Epithelial cell of proximal tubule (primary cell): Measurements from ENCODE around the gene ETFB. TPM values are rescaled to one million over a fixed set of nuclear protein-coding genes. Genes with fewer than 3 reads are reported as not detected.
"Not testable (repeated sequence)": the region's sequence is repeated elsewhere in the genome, so short reads cannot be mapped to it uniquely, and the experiment has no call there.

ENCODE experiments used
- DNase-seq: peaks from one replicate; pipeline ENCODE4 v3.0.0-alpha.2; 2011; ENCODE audit warnings: low read depth
- H3K4me3 ChIP-seq: 2 replicates; pipeline ENCODE4 v1.5.1; 2011; ENCODE audit warnings: low read depth, mild to moderate bottlenecking, low read length
- CTCF ChIP-seq: conservative IDR thresholded peaks from 2 replicates; pipeline ENCODE4 v1.5.1; 2012; ENCODE audit warnings: low read depth, mild to moderate bottlenecking, low read length
- total RNA-seq: library from RNA; depleted of rRNA; stranded (reverse); fragments of >200 nt; gene quantifications from 2 replicates; pipeline ENCODE4 v1.2.3, GENCODE V29; 2015

ETFB gene
- total RNA-seq, 1 donor from 2014 or later: 56.0 TPM

GRCh38 chr19:51398096-51398704, 32.0 kb upstream of the ETFB start:
- peak; percentile 61 for TF ChIP-seq CTCF
- H3K4me3 ChIP-seq: no peak overlapping the region
- no peak for DNase-seq

- H3K4me3 ChIP-seq, DNase-seq: not testable (repeated sequence)
Measured at GRCh38 chr19:51397453-51397852, 31.3 kb upstream of the ETFB start.

GRCh38 chr19:51396175-51396574, 30.0 kb upstream of the ETFB start:
- DNase-seq: no peak
- H3K4me3 ChIP-seq: no peak overlapping the region
- TF ChIP-seq CTCF: no peak

GRCh38 chr19:51394050-51394836, 28.1 kb upstream of the ETFB start:
- peak; percentile 94 for DNase-seq
- H3K4me3 ChIP-seq: peak overlapping the region; percentile 62
- peak; percentile 8 for TF ChIP-seq CTCF

- TF ChIP-seq CTCF: no peak
- no peak for DNase-seq
- no peak overlapping the region for H3K4me3 ChIP-seq
Measured at GRCh38 chr19:51392701-51393100, 26.5 kb upstream of the ETFB start.

- no peak overlapping the region for H3K4me3 ChIP-seq
- no peak for TF ChIP-seq CTCF
- no peak for DNase-seq
Measured at GRCh38 chr19:51391073-51391611, 25.0 kb upstream of the ETFB start.

- TF ChIP-seq CTCF: no peak
- no peak for DNase-seq
- H3K4me3 ChIP-seq: no peak overlapping the region
Measured at GRCh38 chr19:51389143-51389542, 23.0 kb upstream of the ETFB start.
